Stomach (tissue), 4 donors: ENCODE results near the gene DCAF5.

Experiments used
- CTCF ChIP-seq, 7 experiments: fragments of 450-650 bp in 4 of 7; fragments of 200-600 bp in 3 of 7; sonication (generic) in 3 of 7; IDR thresholded peaks; one replicate each; pipeline ENCODE4 v1.5.1; 2016 to 2019; ENCODE audit warnings: antibody characterized with exemption in 7 of 7, control low read depth in 2 of 7, mild to moderate bottlenecking in 1 of 7
- POLR2A ChIP-seq, 4 donors: fragments of 450-650 bp; IDR thresholded peaks; one replicate each; pipeline ENCODE4 v1.6.1; 2016; ENCODE audit warnings: antibody characterized with exemption in 4 of 4, control low read depth in 2 of 4, mild to moderate bottlenecking in 1 of 4, moderate library complexity in 1 of 4
- POLR2AphosphoS5 ChIP-seq, 3 donors: sonication (generic); formaldehyde crosslinking; IDR thresholded peaks; one replicate each; pipeline ENCODE4 v1.6.1; 2016; ENCODE audit warnings: antibody characterized with exemption in 3 of 3

- no peak for TF ChIP-seq CTCF (IDR thresholded peaks at IDR 0.05)
- TF ChIP-seq POLR2A (IDR thresholded peaks at IDR 0.05) = no peak
- TF ChIP-seq POLR2AphosphoS5 (IDR thresholded peaks at IDR 0.05) = no peak
Measured at GRCh38 chr14:69010648-69011047, 142.3 kb downstream of the DCAF5 start.
